DND-41 (cell line): ENCODE data around the gene KCNG1.

ENCODE experiments used
- CTCF ChIP-seq: IDR thresholded peaks from 2 replicates; pipeline ENCODE4 v1.5.1; 2012; ENCODE audit warnings: borderline replicate concordance, low read length, moderate library complexity, mild to moderate bottlenecking; ENCODE audit not compliant: poor library complexity, severe bottlenecking; ENCODE audit errors: extremely low read depth
- EZH2 ChIP-seq: IDR thresholded peaks from 3 replicates; pipeline ENCODE4 v1.6.1; 2012; ENCODE audit warnings: borderline replicate concordance, low read depth, mild to moderate bottlenecking, moderate library complexity, low read length, inconsistent platforms; ENCODE audit not compliant: severe bottlenecking

- TF ChIP-seq EZH2, result no peak
- TF ChIP-seq CTCF, result no peak
Observed at GRCh38 chr20:51061418-51062045, 38.6 kb upstream of the KCNG1 start.
